PC-3 (cell line): Measurements from ENCODE around the gene DLEC1. TPM values are rescaled to one million over a fixed set of nuclear protein-coding genes. Genes with fewer than 3 reads are reported as not detected.
A peak's percentile ranks its signal among the peaks of the same experiment; 100 is the strongest.
"Not testable (repeated sequence)": the region's sequence is repeated elsewhere in the genome, so short reads cannot be mapped to it uniquely, and the experiment has no call there.

ENCODE experiments used
- ATAC-seq: fragments of 200-7000 bp; cut with Tn5 transposase; 2 replicates; pipeline ENCODE4 v1.9.1; 2020; ENCODE audit warnings: mild to moderate bottlenecking, moderate library complexity
- BruUV-seq: library from RNA; stranded (reverse); fragments of 400-500 nt; replicated peaks from 2 replicates; lab custom pipeline; 2021; lab: Mats Ljungman, UMichigan
- CTCF ChIA-PET: fragments of 300-600 bp; sonication (Branson Sonifier 250); formaldehyde crosslinking; loops from one replicate; lab custom pipeline; 2022; ENCODE audit warnings: antibody characterized with exemption; lab: Charles Lee
- POLR2A ChIA-PET: fragments of 300-600 bp; sonication (Branson Sonifier 250); formaldehyde crosslinking; loops from one replicate; lab custom pipeline; 2022; ENCODE audit warnings: antibody characterized with exemption; ENCODE audit not compliant: unreplicated experiment; lab: Charles Lee
- DNase-seq: peaks from one replicate; pipeline ENCODE4 v3.0.0-alpha.2; 2015
- H2AFZ ChIP-seq: fragments of 300-600 bp; sonication (generic); 2 replicates; pipeline ENCODE4 v1.6.0; 2016; ENCODE audit warnings: antibody characterized with exemption, low read length
- H3F3A ChIP-seq: fragments of 300-600 bp; sonication (generic); one replicate; pipeline ENCODE4 v1.6.0; 2017; ENCODE audit warnings: antibody characterized with exemption, low read length, control low read depth, mild to moderate bottlenecking; ENCODE audit not compliant: unreplicated experiment
- H3K27ac ChIP-seq: fragments of 300-600 bp; sonication (generic); 2 replicates; pipeline ENCODE4 v1.5.1; 2016; ENCODE audit warnings: mild to moderate bottlenecking, low read length
- H3K27me3 ChIP-seq: fragments of 300-600 bp; sonication (generic); 2 replicates; pipeline ENCODE4 v1.6.1; 2016; ENCODE audit warnings: low read length, mixed read lengths
- H3K36me3 ChIP-seq: fragments of 300-600 bp; sonication (generic); 2 replicates; pipeline ENCODE4 v1.6.1; 2016; ENCODE audit warnings: low read depth, mixed run types, low read length, mixed read lengths
- H3K4me1 ChIP-seq: fragments of 300-600 bp; sonication (generic); 2 replicates; pipeline ENCODE4 v1.5.1; 2016; ENCODE audit warnings: low read length; ENCODE audit not compliant: insufficient read depth
- H3K4me2 ChIP-seq: fragments of 300-600 bp; sonication (generic); 2 replicates; pipeline ENCODE4 v1.6.0; 2016; ENCODE audit warnings: low read length
- H3K4me3 ChIP-seq: fragments of 300-600 bp; sonication (generic); 2 replicates; pipeline ENCODE4 v1.5.1; 2016; ENCODE audit warnings: mild to moderate bottlenecking, low read length, mixed read lengths
- H3K79me2 ChIP-seq: fragments of 300-600 bp; sonication (generic); 2 replicates; pipeline ENCODE4 v1.6.1; 2017; ENCODE audit warnings: low read length, mixed read lengths
- H3K9ac ChIP-seq: fragments of 300-600 bp; sonication (generic); 2 replicates; pipeline ENCODE4 v1.6.0; 2016; ENCODE audit warnings: mild to moderate bottlenecking, low read length
- H3K9me2 ChIP-seq: fragments of 300-600 bp; sonication (generic); replicated peaks from 2 replicates; pipeline ENCODE4 v1.6.1; 2016; ENCODE audit warnings: mixed run types, low read length, mixed read lengths
- H3K9me3 ChIP-seq: fragments of 300-600 bp; sonication (generic); 2 replicates; pipeline ENCODE4 v1.6.1; 2016; ENCODE audit warnings: low read length, mixed read lengths
- H4K20me1 ChIP-seq: fragments of 300-600 bp; sonication (generic); 2 replicates; pipeline ENCODE4 v1.6.1; 2016; ENCODE audit warnings: low read length, mixed read lengths
- CTCF ChIP-seq: fragments of 300-600 bp; sonication (generic); conservative IDR thresholded peaks from 2 replicates; pipeline ENCODE4 v1.5.1; 2017; ENCODE audit warnings: antibody characterized with exemption, low read depth, mild to moderate bottlenecking, low read length
- EZH2 ChIP-seq: fragments of 300-600 bp; sonication (generic); IDR thresholded peaks from one replicate; pipeline ENCODE4 v1.6.1; 2017; ENCODE audit warnings: antibody characterized with exemption, mild to moderate bottlenecking, low read length; ENCODE audit not compliant: unreplicated experiment
- EZH2phosphoT487 ChIP-seq: fragments of 300-600 bp; sonication (generic); IDR thresholded peaks from 2 replicates; pipeline ENCODE4 v1.6.1; 2018; ENCODE audit warnings: mild to moderate bottlenecking, antibody characterized with exemption, low read length, borderline replicate concordance
- intact Hi-C: fragments of 100-400 bp; cut with micrococcal nuclease; formaldehyde crosslinking; loops from 2 replicates; pipeline ENCODE4 v1.9.0; 2023
- total RNA-seq: library from RNA; depleted of rRNA; stranded (reverse); fragments of >200 nt; gene quantifications from 2 replicates; pipeline ENCODE4 v1.2.3, GENCODE V29; 2014

DLEC1 gene
- total RNA-seq, 1 experiment from 2014 or later = not detected

- ATAC-seq = peak; percentile 33
- peaks cover 49% of the 10 kb centered on the region for H3K4me1 ChIP-seq
- H3F3A ChIP-seq = peaks cover 4% of the 10 kb centered on the region
- peaks cover 44% of the 10 kb centered on the region for H3K36me3 ChIP-seq
- peak overlapping the region; percentile 95 for H3K27ac ChIP-seq
- peak overlapping the region; percentile 81 for H3K4me2 ChIP-seq
- H4K20me1 ChIP-seq = no peaks in the 10 kb centered on the region
- peak overlapping the region; percentile 52 for H3K9ac ChIP-seq
- no peaks in the 10 kb centered on the region for H3K9me3 ChIP-seq
- no peaks in the 10 kb centered on the region for H3K9me2 ChIP-seq
- BruUV-seq = no TSS peak
- POLR2A ChIA-PET = interaction anchor here (0.6 kb wide), 1 partner anchor 56 kb away, joined by 3 read pairs; no protein-coding TSS in a partner anchor
- peak overlapping the region; percentile 93 for H3K4me3 ChIP-seq
- CTCF ChIA-PET = interaction anchor here (1.1 kb wide), 2 partner anchors 9 to 114 kb away, joined by 3 read pairs; no protein-coding TSS in a partner anchor
- peaks cover 71% of the 10 kb centered on the region for H3K79me2 ChIP-seq
- peak; percentile 99 for DNase-seq
- no peak for TF ChIP-seq EZH2phosphoT487
- TF ChIP-seq EZH2 = no peak
- TF ChIP-seq CTCF = no peak
- intact Hi-C loops = loop anchor here (10.0 kb wide), 2 partner anchors 321 to 1251 kb away; partner anchors contain the start of genes ACVR2B and SLC25A38
- H3K27me3 ChIP-seq = no peaks in the 10 kb centered on the region
- no peak overlapping the region for H2AFZ ChIP-seq
Measured at GRCh38 chr3:38133557-38134405, 94.8 kb downstream of the DLEC1 start.

- H2AFZ ChIP-seq, DNase-seq, H3K9me2 ChIP-seq, BruUV-seq, ATAC-seq, POLR2A ChIA-PET, H4K20me1 ChIP-seq, H3K9me3 ChIP-seq, H3F3A ChIP-seq, H3K27me3 ChIP-seq: not testable (repeated sequence)
- peak overlapping the region; percentile 93 for H3K4me3 ChIP-seq
- CTCF ChIA-PET = interaction anchor here (1.1 kb wide), 1 partner anchor 113 kb away, joined by 3 read pairs; no protein-coding TSS in a partner anchor
- peak overlapping the region; percentile 95 for H3K27ac ChIP-seq
- peak overlapping the region; percentile 28 for H3K9ac ChIP-seq
- intact Hi-C loops = loop anchor here (10.0 kb wide), 2 partner anchors 320 to 1250 kb away; partner anchors contain the start of genes ACVR2B and SLC25A38
- H3K4me2 ChIP-seq = peak overlapping the region; percentile 81
- peaks cover 36% of the 10 kb centered on the region for H3K36me3 ChIP-seq
- peaks cover 56% of the 10 kb centered on the region for H3K4me1 ChIP-seq
- H3K79me2 ChIP-seq = peaks cover 77% of the 10 kb centered on the region
Measured at GRCh38 chr3:38134517-38135143, 95.6 kb downstream of the DLEC1 start.

- Histone ChIP-seq H3K4me1 (peaks cover 67% of the 10 kb centered on the region), H3K79me2 (peaks cover 80% of the 10 kb centered on the region), H3K27ac (peak overlapping the region; percentile 95; the same call in 1 of the 2 replicates), H3K4me2 (peak overlapping the region; percentile 81), H3K4me3 (peak overlapping the region; percentile 93), H3K36me3 (peaks cover 27% of the 10 kb centered on the region), H3K9ac (peak overlapping the region; percentile 86)
- DNase-seq, H3K9me2 ChIP-seq, H4K20me1 ChIP-seq, H3K9me3 ChIP-seq, ATAC-seq, H2AFZ ChIP-seq, CTCF ChIA-PET, POLR2A ChIA-PET, H3K27me3 ChIP-seq, H3F3A ChIP-seq: not testable (repeated sequence)
- TSS peak; percentile 45 for BruUV-seq
- intact Hi-C loops = loop anchor here (10.0 kb wide), 2 partner anchors 319 to 1249 kb away; partner anchors contain the start of genes ACVR2B and SLC25A38
Measured at GRCh38 chr3:38135621-38136277, 96.7 kb downstream of the DLEC1 start.
